ENCODE measurements around the gene RARB.

- TF ChIP-seq, protein P1, sequence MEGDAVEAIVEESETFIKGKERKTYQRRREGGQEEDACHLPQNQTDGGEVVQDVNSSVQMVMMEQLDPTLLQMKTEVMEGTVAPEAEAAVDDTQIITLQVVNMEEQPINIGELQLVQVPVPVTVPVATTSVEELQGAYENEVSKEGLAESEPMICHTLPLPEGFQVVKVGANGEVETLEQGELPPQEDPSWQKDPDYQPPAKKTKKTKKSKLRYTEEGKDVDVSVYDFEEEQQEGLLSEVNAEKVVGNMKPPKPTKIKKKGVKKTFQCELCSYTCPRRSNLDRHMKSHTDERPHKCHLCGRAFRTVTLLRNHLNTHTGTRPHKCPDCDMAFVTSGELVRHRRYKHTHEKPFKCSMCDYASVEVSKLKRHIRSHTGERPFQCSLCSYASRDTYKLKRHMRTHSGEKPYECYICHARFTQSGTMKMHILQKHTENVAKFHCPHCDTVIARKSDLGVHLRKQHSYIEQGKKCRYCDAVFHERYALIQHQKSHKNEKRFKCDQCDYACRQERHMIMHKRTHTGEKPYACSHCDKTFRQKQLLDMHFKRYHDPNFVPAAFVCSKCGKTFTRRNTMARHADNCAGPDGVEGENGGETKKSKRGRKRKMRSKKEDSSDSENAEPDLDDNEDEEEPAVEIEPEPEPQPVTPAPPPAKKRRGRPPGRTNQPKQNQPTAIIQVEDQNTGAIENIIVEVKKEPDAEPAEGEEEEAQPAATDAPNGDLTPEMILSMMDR (IDR thresholded peaks at IDR 0.05) = no peak
- no peak for TF ChIP-seq POLR2A (IDR thresholded peaks at IDR 0.05)
Measured at GRCh38 chr3:25458420-25458814, 30.4 kb downstream of the RARB start.
